ENCODE results near the gene DUSP16.
"Not testable (repeated sequence)": the region's sequence is repeated elsewhere in the genome, so short reads cannot be mapped to it uniquely, and the experiment has no call there.

Gene DUSP16, protein sequence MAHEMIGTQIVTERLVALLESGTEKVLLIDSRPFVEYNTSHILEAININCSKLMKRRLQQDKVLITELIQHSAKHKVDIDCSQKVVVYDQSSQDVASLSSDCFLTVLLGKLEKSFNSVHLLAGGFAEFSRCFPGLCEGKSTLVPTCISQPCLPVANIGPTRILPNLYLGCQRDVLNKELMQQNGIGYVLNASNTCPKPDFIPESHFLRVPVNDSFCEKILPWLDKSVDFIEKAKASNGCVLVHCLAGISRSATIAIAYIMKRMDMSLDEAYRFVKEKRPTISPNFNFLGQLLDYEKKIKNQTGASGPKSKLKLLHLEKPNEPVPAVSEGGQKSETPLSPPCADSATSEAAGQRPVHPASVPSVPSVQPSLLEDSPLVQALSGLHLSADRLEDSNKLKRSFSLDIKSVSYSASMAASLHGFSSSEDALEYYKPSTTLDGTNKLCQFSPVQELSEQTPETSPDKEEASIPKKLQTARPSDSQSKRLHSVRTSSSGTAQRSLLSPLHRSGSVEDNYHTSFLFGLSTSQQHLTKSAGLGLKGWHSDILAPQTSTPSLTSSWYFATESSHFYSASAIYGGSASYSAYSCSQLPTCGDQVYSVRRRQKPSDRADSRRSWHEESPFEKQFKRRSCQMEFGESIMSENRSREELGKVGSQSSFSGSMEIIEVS

DNA sequence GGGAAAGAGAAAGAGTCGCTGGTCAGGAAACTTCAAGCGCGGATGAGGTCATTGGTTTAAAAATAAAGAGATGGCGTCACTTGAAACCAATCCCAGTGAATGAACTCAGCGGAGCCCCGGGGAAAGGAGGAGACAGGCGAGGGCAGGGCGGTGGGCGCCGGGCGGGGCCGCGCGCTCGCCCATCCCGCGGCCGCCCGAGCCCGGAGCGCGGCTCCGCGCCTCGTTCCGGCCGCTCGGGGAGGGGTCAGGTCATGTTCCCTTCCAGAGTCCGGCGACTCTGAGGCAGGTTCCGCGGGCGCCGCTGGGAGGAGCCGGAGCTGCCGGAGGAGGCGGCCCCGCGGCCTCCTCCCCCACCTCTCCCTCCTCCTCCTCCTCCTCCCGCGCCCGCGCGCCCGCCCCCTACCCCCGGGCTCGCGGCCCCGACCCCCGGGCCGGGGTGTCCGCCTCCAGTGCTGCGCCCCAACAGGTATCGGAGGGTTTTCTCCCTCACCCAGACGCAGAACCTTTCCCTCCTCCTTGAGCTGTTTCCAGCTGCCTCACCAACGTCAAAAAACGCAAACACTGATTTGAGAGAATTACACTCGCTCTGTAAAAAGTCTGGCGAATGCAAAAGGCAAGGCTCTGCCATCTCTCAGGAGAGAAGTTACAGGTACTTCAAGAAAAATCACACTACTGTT, at the start of gene DUSP16:
Gene DUSP16 (minus strand): TSS at position 279 of the 677 bp plus-strand sequence. CDS start 41,765 bp downstream, outside the sequence.
- peak; percentile 67 to 77 for DNase-seq

DNA sequence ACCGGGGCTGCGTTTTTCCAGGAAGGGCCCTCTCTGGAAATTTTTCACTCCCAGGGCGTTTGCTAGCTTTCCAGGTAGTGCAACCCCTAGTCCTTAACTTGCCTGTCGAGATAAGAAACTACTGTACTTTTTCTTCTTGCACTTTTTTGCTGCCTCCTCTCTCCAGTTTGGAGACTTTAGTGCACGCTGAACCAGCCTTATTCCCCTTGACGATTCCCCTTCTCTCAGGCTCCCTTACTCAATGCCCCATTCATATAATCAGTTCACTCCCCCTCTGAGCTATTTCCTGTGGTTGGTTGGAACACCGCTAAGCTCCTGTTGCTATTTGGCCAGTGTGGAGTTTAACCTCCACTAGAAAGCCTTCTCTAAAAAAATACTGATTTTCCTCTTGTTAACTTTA, 49.7 kb upstream of the DUSP16 start:
- peak in 1 of 2 experiments; percentile 25 for DNase-seq

- DNase-seq = peak; percentile 85 to 88
Observed at GRCh38 chr12:12611512-12612306, 49.0 kb upstream of the DUSP16 start, which contains the start of gene CREBL2. Gene CREBL2 (plus strand): TSS chr12:12611876. CDS start chr12:12612173, 297 bp downstream.

DNA sequence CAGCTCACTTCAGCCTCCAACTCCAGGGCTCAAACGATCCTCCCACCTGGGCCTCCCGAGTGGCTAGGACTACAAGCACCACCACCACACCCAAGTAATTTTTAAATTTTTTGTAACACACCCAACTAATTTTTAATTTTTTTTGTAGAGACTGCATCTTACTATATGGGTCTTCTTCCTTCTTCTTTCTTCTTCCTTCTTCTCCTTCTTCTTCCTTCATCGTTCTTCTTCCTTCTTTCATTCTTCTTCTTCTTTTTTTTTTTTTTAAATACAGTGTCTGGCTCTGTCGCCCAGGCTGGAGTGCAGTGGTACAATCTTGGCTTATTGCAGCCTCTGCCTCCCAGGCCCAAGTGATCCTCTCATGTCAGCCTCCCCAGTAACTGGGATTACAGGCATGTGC, 48.0 kb upstream of the DUSP16 start:
- no peak for DNase-seq

DNA sequence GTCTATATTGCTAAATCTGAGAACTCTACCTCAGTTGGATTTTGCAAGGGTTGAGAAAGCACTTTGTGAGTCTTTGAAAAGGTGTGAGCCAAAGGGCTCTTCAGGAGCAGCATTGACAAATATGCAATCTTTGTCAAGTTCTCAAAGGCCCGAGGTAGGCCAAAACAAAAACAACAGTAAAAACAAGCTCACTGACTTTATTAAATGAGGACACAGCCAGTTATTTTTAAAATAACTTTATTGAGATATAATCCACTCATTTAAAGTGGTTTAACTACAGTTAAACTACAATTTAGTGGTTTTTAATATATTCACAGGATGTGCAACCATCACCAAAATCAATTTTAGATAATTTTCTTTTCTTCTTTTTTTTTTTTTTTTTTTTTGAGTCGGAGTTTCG, 47.0 kb upstream of the DUSP16 start:
- DNase-seq = no peak

- DNase-seq = no peak
Observed at GRCh38 chr12:12608557-12608957, 45.9 kb upstream of the DUSP16 start.

DNA sequence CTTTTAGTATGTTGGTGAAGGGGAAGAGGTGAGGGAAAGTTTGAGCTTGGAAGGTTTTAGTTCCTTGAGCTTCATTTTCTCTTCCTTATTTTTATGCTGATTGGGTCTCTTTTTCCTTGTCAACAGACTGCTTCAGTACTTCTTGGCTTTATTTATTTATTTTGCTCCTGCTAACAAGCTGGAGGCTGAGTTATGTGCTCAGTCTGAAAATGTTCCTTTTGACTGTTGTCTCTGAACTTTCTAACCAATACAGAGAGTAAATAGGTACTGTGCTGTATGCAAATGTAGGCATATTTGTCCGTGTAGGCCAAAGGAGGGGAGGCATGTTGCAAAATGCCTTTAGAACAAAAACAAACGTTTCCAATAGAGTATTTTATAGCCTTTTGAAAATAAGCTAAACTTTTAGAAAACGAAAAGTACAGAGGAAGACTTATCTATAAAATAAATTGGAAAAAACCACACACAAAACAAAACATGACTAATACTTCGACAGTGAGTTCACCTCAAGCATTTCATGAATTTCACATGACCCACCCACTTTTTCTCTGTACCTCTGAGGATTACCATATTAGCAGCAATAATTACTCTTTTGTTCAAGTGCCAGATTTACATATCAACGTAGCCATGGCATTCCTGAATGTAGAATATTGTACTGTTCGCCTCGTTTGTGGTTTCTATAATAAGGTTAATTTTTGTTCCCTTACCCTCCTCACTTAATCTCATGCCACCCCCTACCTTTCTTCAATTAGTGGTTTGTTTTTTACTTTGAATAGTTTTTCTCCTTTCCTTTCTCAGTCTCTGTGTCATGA, 44.3 kb upstream of the DUSP16 start:
- no peak for DNase-seq

DNA sequence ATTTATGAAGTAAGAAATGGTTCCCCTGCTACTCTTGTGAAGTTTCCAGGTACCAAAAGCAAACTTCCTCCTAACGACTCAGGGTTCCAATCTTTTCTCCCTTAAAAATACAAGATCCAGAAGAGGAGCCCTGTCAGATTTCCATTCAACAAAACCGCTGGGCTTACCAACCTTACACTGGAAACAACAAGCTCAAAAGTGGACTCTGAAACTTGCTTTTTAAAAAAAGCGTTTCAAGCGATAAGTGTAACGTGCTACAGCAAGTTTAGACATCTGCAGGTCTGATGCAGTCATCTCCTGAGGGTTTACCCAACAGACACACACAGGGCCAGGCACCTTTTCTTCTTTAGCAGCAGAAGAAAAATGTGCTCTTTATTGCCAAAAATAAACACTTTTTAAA, 42.1 kb upstream of the DUSP16 start:
- DNase-seq = no peak

GRCh38 chr12:12600659-12601058, 38.0 kb upstream of the DUSP16 start:
- DNase-seq = no peak

- no peak for DNase-seq
Observed at GRCh38 chr12:12599750-12600643, 37.3 kb upstream of the DUSP16 start.

DNA sequence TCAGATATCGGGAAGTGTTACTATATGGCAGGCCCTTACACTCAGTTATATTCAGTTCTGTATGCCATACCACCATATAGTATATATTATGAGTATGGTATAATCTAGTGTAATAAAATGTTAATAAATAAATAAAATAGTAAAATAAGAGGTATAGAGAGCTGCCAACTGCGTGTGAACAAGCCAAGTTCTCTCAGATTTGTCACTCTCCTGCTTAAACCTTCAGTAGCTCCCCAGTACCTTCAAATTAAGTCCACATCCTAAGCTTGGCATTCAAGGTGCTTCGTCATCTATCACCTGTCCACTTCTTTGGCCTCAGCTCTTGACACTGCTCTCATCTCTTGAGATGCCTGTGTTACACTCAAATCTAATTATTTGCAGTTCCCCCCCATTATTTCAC, 36.2 kb upstream of the DUSP16 start:
- no peak for DNase-seq

GRCh38 chr12:12596598-12596997, 33.9 kb upstream of the DUSP16 start:
- DNase-seq = not testable (repeated sequence)

- not testable (repeated sequence) for DNase-seq
Observed at GRCh38 chr12:12595929-12596328, 33.3 kb upstream of the DUSP16 start.

GRCh38 chr12:12592930-12593329, 30.3 kb upstream of the DUSP16 start:
- no peak for DNase-seq

DNA sequence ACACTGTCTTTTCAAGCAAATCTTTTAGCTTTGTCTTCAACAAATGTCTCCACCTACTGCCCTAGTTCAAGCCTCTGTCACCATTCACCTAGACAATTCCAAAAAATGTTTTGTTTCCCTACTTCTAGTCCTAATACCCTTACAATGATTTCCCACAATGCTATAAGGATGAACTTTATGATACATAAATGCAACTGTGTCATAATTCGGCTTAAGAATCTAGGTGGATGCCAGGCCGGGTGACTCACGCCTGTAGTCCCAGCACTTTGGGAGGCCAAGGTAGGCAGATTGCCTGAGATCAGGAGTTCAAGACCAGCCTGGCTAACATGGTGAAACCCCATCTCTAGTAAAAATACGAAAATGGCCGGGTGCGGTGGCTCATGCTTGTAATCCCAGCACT, 28.3 kb upstream of the DUSP16 start:
- DNase-seq = no peak

GRCh38 chr12:12588436-12588835, 25.8 kb upstream of the DUSP16 start:
- DNase-seq = not testable (repeated sequence)

GRCh38 chr12:12587878-12588277, 25.2 kb upstream of the DUSP16 start:
- no peak for DNase-seq

DNA sequence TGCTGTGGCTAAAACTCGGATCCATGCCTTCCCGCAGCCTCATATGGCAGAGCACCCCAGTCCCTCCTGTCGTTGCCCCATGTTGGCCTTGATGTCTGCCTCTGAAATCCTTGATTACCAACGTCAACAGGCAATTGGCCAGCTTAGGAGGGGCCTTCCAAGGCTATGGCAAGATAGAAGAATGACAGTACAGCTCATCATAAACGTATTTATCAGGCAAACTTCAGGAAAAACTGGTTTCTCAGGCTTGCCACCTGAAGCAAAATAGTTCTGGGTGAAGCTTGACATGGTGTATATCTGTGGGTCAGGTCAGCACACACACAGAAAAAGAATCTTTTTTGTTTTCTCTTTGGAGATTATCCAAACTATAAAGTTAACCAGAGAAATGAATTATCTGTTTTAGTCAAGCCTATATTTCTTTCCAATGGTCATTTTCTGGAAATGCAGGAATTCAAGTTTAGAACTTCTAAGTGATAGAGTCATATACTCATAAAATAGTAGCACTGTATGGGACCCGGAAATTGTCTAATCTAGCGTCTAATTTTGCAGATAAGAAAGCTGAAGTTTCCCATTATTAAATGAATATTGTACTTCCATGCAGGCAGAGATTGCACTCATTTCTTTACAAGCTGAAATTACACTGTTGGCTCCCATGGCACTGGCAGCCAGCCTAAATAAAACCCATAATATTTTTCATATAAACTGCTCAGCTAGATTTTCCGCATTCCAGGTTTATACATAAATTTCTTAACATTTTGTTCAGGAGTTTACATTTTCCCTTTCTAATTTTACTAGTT, 24.4 kb upstream of the DUSP16 start:
- DNase-seq = no peak

- DNase-seq = no peak
Observed at GRCh38 chr12:12585115-12585863, 22.6 kb upstream of the DUSP16 start.
